Fibroblast of skin of back (primary cell): ENCODE results near the gene CDKL1.
"Not testable (repeated sequence)": the region's sequence is repeated elsewhere in the genome, so short reads cannot be mapped to it uniquely, and the experiment has no call there.

Experiments used
- DNase-seq: peaks from one replicate; pipeline ENCODE4 v3.0.0-alpha.2; 2013

CDKL1 gene

DNA sequence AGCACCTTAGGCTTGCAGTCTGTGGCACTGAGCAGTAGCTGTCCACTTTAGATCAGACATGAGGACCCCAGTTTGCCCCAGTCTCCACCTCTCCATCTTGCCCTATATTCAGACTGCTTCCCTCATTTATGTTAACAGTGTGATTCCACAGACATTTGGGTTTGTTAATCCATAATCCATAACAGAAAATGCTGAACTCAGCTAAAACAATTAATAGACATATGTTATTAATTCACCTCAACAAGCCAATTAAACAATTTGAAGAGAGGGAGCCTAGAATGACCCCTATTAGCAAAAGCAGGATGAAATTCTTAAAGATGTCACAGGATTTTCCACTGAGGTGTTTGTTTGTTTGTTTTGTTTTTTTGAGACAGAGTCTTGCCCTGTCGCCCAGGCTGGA, 9.1 kb downstream of the CDKL1 start:
- no peak for DNase-seq

DNA sequence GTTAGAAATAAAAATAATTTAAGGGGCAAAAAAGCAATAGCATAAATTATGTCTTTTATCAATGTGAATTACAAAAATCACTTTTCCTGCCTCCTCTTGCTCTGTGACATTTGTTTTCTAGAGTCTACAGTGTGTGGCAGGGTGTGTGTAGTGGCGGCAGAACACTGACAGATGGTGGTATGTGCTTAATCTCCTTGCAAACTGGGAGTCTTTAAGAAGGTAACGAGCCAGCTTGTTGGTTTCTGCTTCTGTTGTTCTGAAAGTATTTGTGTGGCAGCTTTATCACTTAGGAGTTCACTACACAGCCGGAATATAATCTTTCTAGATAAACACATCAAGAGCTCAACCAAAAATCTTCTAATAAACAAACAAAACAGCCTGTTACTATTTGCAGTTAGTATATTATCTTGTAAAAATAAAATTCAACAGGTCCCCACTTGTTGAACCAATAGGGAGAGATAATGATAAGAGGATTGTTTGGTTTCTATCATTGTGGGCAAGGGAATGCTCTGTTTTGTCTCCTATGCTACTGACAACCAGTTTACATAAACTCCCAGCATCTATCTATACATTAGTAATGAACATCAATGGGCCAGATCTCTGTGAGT, 13.0 kb downstream of the CDKL1 start:
- no peak for DNase-seq

DNA sequence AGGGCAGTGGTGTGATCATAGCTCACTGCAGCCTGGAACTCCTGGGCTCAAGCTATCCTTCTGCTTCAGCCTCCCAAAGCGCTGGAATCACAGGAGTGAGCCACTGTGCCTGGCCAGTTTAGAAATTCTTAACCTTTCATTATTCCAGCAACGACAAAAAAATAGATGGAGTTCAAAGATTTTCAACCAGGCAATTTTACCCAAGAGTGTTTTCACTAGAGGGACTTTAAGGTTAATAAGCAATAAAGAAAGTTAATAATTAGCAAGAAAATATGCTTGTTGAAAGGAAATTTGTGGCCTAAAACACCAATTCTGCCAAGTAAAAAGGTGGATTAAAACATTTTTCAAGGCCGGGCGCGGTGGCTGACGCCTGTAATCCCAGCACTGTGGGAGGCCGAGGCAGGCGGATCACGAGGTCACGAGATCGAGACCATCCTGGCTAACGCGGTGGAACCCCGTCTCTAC, 14.8 kb downstream of the CDKL1 start:
- DNase-seq, result no peak

DNA sequence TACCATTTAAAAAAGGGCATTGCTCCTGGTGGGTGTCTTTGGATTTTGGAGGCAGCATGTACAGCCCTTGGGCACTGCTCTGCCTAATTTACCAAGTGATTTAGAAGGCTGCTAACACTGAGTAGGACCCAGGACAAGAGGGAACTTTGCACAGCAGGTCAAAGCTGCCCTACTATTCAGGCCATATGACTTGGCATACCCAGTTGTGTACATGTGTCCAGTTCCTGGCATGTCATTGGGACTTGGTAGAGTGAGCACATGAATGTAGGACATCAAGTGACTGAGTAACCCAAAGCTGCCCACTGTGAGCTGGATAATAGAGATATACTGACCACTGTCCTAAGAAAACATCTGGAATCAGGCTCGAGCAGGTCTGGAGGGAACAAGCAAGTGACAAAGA, 15.7 kb downstream of the CDKL1 start:
- no peak for DNase-seq

DNA sequence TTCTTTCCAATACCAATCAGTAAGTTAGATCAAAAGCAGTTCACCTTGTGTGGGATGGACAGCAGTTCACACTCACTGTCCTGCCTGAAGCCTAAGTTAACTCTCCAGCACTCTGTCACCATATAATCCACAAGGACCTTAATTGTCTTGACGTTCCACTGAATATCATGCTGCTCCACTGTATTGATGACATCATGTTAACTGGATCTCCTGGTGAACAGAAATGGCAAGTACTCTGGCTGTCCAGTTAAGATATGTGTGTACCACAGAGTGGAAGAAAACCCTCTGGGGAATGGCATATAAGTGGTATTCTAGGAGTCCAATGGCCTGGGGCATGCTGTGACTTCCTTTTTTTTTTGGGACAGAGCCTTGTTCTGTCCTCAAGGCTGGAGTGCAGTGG, 16.2 kb downstream of the CDKL1 start:
- DNase-seq, result no peak

DNA sequence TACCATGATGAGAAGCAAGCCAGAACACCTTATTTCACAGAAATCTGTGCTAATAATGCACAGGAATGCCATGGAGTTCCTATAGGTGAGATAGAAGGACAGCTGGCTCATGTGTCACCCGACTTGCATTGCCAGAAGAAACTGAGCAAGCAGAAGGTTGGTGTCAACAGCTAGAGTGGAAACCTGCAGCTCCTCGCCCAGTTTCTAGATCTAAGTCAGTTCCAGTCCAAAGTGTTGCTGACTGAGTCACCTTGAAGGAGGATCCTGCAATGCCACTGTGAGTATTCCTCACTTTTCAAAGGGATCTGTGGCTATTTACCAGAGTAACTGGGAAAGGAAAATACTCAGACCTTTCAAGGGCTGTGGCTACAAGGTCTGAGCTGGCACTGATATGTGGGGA, 17.1 kb downstream of the CDKL1 start:
- DNase-seq, result no peak

DNA sequence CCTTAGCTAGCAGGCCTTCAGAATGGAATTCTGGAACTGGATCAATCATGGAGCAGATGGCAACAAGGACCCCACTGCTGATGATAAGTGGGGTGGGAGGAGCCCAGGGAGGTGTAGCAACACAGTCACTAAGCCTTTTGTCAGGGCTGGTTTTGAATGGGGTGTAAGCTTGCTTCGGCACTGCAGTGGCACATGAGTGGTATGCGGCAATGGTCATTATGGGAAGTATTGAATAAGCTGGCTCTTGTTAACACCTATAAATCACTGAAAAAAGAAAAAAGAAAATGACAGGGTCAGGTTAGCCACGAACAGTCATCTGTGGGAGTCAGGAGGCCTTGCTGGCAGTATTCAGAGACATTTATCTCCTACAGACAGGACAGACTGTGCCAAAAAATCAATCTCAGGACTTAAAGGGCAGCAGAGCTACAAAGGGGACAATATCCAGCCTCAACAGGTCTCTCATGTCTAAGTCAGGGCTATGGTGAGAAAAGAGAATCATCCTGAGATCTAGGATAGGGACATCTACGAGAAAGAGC, 19.1 kb downstream of the CDKL1 start:
- no peak for DNase-seq

DNA sequence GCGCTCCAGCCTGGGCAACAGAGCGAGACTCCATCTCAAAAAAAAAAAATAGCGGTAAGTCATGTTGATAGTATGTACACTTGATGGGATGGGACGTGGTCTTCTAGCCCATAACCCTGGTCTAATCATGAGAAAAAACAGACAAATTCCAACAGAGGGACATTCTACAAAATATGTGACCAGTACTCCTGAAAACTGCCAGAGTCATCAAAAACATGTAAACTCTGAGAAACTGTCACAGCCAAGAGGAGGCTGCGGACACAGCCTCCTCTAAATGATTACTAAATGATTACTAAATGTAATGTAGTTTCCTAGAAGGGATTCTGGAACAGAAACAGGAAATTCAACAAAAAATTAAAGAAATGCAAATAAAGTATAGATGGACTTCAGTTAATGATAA, 20.9 kb downstream of the CDKL1 start:
- no peak for DNase-seq

DNA sequence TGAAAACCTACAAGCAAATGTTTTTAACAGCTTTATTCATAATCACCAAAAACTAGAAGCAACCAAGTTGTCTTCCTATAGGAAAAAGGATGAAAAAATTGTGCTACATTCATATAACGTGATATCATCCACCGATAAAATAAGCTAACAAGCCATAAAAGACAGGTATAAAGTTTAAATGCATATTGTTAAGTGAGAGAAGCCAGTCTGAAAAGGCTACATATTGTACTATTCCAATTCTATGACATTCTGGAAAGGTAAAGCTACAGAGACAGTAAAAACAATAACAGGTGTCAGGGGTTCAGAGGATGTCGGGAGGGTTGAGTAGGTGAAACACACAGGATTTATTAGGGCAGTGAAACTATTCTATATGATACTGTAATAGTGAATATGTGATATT, 22.7 kb downstream of the CDKL1 start:
- DNase-seq, result no peak

DNA sequence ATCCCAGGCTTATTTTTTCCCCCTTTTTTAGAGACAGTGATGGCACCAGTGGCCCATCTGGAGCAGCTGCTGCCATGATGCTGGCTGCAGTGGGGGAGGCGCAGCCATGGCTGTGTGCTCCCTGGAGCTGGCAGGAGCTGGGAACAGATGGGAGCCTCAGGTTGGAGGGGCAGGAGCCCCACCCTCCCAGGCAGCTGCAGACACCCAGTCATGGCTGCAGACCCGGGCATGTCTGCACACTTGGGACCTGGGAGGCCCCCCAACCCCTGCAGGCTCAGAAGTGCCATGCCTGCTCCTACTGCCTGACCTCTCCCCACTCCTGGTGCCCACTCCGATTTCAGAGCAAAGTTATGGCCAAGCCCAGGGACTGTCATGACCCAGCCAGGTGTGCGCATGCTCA, 25.1 kb downstream of the CDKL1 start:
- DNase-seq, result no peak

DNA sequence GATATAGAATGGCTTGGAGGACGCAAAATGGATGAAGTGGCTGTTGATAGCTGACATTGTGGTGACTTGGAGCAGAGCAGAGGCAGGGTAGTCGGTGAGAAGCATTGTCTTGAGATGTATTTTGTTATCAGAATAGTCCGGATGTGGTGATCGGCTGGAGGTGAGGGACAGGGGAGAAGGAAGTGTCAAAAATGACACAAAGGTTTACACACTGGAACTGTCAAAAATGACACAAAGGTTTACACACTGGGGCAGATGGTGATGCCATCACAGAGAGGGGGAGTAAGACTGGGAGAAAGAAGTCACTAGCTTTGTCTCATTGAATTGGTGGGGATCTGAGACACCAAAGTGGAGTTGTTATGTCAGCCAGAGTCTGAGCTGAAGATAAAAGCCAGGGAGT, 30.1 kb downstream of the CDKL1 start:
- no peak for DNase-seq

DNA sequence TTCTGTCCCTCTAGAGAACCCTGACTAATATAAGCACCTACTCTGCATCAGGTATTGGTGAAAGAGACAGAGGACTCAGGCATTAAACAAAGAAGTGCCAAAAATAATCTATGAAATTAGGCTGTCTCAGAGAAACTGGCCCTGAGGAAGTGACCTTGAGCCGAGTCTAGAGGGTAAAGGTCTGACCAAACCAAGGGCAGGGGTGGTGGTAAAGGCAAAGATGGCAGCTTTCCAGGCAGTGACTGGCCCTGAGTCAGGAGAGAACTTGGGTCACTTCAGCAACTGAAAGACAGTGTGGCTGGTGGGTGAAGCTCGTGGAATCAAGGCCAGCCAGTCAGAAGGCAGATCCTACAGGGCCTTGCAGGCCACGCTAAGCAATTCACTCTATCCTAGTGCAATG, 30.6 kb downstream of the CDKL1 start:
- DNase-seq, result no peak

DNA sequence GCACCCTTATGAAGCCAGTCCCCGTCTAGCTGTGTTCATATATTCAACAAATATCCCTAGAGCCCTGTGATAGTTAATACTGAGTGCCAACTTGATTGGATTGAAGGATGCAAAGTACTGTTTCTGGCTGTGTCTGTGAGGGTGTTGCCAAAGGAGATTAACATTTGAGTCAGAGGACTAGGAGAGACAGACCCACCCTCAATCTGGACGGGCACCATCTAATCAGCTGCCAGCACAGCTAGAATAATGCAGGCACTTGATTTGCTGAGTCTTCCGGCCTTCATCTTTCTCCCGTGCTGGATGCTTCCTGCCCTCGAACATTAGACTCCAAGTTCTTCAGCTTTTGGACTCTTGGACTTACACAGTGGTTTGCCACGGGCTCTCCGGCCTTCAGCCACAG, 31.1 kb downstream of the CDKL1 start:
- not testable (repeated sequence) for DNase-seq

DNA sequence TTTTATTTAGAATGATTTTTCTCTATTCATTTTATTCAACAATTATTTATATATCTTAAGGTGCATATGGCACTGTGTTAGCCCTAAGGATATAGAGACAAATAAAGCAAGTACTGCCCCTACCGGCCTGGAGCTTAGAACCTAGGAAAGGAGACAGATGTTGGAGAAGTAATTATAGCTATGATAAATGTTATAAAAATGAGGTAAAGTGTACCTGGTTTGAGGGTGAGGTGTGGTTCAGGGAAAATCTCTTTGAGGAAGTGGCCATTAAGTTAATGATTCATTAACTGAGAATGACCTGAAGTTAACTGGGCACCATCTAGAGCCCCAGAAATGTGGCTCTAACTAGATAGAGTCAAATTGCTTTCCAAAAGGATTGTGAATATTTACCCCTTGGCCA, 31.9 kb downstream of the CDKL1 start:
- DNase-seq, result no peak

DNA sequence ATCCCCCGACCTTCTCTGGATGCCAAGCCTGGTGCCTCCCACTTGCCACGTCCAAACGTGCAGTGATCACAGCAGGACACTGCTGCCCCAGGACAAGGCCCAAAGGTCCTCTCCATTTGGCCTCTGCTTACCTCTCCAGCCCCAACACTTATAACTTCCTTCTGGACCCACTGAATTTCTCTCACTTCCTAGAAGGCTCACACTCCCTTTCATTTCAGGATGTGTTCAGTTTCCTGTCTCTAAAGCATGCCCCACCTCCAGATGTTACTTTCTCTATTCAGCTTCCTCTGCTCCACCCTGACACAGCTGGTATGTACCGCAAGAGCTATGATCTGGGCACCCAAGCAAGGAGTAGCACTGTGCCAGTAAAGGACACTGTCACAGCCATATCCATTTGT, 33.0 kb downstream of the CDKL1 start:
- peak; percentile 44 for DNase-seq

DNA sequence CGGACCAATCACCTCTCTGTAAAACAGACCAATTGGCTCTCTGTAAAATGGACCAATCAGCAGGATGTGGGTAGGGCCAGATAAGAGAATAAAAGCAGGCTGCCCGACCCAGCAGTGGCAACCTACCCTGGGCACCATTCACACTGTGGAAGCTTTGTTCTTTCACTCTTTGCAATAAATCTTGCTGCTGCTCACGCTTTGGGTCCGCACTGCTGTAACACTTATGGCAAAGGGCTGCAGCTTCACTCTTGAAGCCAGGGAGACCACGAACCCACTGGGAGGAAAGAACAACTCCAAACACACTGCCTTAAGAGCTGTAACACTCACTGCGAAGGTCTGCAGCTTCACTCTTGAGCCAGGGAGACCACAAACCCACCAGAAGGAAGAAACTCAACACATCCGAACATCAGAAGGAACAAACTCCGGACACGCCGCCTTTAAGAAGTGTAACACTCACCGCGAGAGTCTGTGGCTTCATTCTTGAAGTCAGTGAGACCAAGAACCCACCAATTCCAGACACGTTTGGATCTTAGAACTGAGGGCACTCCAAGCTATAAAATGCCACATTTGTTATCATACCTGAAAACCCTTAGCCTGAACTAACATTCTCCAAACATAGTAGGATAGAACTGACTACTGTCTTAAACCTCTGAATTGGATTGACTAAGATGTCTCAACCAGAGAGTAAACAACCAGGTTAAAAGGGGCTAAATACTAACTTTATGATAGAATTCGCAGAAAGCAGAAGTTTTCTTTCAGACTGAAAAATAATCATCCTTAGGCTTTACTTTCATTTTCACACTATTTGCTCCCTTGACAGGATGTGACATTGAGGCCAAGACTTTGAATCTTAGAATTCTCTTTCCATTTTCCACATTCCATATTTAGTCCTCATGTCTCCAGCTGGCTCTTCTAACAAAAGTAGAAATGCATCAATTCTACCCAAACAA, 33.6 kb downstream of the CDKL1 start:
- peak; percentile 48 for DNase-seq

DNA sequence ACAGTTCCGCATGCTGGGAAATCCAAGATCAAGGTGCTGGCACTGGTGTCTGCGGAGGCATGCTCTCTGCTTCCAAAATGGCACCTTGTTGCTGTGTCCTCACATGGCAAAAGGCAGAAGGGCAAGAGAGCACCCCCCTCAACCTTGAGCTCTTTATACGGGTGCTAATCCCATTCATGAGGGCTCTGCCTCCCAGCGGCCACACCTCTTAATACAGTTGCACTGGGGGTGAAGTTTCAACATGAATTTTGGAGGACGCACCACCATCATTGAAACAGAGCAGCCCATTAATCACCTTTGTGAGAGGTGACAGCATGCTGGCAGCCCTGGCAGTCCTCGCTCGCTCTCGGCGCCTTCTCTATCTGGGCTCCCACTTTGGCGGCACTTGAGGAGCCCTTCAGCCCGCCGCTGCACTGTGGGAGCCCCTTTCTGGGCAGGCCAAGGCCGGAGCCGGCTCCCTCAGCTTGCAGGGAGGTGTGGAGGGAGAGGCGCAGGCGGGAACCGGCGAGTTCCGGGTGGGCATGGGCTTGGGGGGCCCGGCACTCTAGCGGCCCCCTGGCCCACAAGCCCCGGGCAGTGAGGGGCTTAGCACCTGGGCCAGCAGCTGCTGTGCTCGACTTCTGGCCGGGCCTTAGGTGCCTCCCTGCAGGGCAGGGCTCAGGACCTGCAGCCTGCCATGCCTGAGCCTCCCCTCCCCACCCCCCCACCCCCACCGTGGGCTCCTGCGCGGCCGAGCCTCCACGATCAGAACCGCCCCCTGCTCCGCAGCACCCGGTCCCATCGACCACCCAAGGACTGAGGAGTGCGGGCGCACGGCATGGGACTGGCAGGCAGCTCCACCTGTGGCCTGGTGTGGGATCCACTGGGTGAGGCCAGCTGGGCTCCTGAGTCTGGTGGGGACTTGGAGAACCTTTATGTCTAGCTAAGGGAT, 34.9 kb downstream of the CDKL1 start:
- not testable (repeated sequence) for DNase-seq

DNA sequence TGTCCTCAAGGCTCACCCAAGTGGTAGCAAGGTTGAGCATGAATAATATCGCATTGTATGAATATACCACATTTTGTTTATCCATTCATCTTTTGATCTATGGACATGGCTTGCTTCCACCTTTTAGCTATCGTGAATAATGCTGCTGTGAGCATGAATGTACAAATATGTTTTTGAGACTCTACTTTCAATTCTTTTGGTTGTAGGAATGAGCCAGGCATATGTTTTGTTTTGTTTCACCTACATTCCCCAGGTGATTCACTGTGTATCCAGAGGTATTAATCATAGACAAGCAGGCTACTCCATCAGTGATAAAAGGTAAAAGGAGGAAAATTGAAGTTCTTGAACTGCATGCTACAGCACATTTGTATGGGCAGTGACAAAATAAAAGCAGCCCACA, 35.8 kb downstream of the CDKL1 start:
- no peak for DNase-seq

DNA sequence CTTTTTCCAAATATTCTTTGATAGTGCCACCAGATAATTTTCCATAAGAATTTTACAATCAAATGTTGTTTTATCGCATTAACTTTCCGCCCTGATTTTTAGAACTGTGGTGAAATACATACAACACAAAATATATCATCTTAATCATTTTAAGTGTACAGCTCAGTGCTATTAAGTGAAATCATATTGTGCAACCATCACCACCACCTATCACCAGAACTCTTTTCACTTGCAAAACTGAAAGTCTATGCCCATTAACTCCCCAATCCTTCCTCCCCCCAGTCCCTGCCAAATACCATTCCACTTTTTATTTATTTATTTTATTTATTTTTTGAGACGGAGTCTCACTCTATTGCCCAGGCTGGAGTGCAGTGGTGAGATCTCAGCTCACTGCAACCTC, 36.6 kb downstream of the CDKL1 start:
- DNase-seq, result no peak

DNA sequence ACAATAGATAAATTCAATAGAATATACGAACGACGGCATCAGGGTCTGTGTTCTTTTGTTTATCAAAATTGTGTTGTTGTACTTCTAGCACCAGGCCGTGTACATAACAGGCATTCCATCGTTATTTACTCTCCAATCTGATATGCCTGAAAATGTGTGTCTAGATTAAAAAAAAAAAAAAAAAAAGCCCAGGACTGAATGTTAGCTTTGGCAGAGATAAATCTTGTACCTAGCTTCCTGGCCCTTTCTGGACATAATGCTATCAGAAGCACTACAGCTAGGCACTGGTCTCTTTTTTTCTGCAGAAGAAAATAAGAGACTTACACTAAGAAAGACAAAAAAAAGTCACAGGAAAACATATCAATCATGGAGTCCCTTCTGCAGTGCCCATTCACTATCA, 37.0 kb downstream of the CDKL1 start:
- no peak for DNase-seq

DNA sequence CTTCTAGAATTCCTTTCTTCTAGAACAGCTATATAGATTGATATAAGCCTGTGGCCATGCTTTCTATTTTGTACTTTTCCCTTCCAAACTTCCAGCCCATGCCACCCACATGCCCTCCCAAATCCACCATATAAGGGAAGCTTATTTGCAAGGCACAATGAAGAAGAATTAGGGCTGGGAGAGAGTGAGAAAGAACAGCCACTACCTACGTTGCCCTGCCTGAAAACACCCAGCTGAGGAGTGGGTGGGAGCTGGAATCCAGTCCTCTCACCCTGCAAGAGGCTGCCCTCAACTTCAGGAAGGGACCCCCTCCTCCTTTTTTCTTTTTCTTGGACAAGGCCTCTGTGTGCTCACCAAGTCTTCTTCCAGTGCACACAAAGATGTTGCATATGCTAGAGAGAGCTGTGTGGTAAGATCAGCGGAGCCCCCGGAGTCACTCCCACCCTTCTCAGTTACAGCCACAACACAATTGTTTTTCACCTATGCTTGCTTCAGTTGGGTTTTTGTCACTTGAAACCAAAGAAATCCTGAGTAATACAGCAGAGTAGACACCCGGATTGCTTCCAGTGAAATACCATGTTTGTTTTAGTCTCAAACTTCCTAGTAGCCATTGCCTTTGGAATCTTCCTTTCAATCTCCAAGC, 38.8 kb downstream of the CDKL1 start:
- DNase-seq, result no peak

DNA sequence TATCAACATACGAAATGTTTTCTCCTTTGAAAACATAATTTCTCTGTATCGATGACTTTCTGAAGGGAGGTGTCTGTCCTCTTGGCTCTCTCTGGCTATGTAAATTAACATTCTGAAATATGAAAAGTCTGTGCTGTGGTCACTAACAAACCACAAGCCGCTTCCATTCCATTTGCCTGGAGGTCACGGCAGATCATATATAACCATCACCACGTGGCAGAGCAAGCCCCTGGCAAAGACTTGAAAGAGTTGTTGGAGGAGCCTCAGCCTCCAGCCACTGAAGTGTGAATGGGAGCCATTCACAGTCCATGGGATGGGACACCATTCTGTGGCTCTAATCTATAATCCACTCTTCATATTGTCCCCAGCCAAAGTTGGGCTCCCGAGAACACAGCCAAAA, 39.6 kb downstream of the CDKL1 start:
- no peak for DNase-seq
